CD4-positive, alpha-beta T cell treated with Interleukin-10 for 1 hour (primary cell): Measurements from ENCODE around the gene TRAM2.

Experiments used
- DNase-seq: peaks from one replicate; pipeline ENCODE4 v3.0.0-alpha.2; 2020

The TRAM2 gene

GRCh38 chr6:52544602-52545405 lies 32.1 kb downstream of the TRAM2 start:
- no peak for DNase-seq

- no peak for DNase-seq
These were observed 32.9 kb downstream of the TRAM2 start for GRCh38 chr6:52543729-52544601.

GRCh38 chr6:52543262-52543661 lies 33.6 kb downstream of the TRAM2 start:
- no peak for DNase-seq

- no peak for DNase-seq
These were observed 35.7 kb downstream of the TRAM2 start for GRCh38 chr6:52541135-52541534.

- no peak for DNase-seq
These were observed 36.5 kb downstream of the TRAM2 start for GRCh38 chr6:52540286-52540902.

GRCh38 chr6:52539607-52540006 lies 37.3 kb downstream of the TRAM2 start:
- no peak for DNase-seq

- DNase-seq: no peak
These were observed 37.9 kb downstream of the TRAM2 start for GRCh38 chr6:52538901-52539354.

- DNase-seq: no peak
These were observed 38.5 kb downstream of the TRAM2 start for GRCh38 chr6:52538252-52538900.

GRCh38 chr6:52537001-52537753 lies 39.7 kb downstream of the TRAM2 start:
- DNase-seq: no peak

GRCh38 chr6:52536424-52536916 lies 40.4 kb downstream of the TRAM2 start:
- no peak for DNase-seq

- no peak for DNase-seq
These were observed 41.0 kb downstream of the TRAM2 start for GRCh38 chr6:52535711-52536423.

- DNase-seq: no peak
These were observed 41.9 kb downstream of the TRAM2 start for GRCh38 chr6:52534966-52535390.

- DNase-seq: no peak
These were observed 42.5 kb downstream of the TRAM2 start for GRCh38 chr6:52534363-52534762.

- no peak for DNase-seq
These were observed 43.4 kb downstream of the TRAM2 start for GRCh38 chr6:52533491-52533890.

GRCh38 chr6:52532457-52532856 lies 44.4 kb downstream of the TRAM2 start:
- DNase-seq: no peak

- DNase-seq: no peak
These were observed 45.0 kb downstream of the TRAM2 start for GRCh38 chr6:52531834-52532233.

GRCh38 chr6:52531396-52531795 lies 45.5 kb downstream of the TRAM2 start:
- no peak for DNase-seq

- DNase-seq: no peak
These were observed 46.5 kb downstream of the TRAM2 start for GRCh38 chr6:52530351-52530750.

GRCh38 chr6:52529311-52529710 lies 47.5 kb downstream of the TRAM2 start:
- DNase-seq: no peak

GRCh38 chr6:52527436-52527835 lies 49.4 kb downstream of the TRAM2 start:
- no peak for DNase-seq

GRCh38 chr6:52526634-52527033 lies 50.2 kb downstream of the TRAM2 start:
- DNase-seq: no peak
